GM19395 (cell line): Measurements from ENCODE around the gene HDLBP.
"Not testable (repeated sequence)": the region's sequence is repeated elsewhere in the genome, so short reads cannot be mapped to it uniquely, and the experiment has no call there.

Source experiments
- ATAC-seq: cut with Tn5 transposase; IDR thresholded peaks from one replicate; pipeline ENCODE4 v1.9.1; 2021; ENCODE audit warnings: mild to moderate bottlenecking, moderate library complexity; ENCODE audit not compliant: unreplicated experiment

HDLBP gene

GRCh38 chr2:241199897-241200821 lies 115.3 kb downstream of the HDLBP start:
- ATAC-seq = no peak

DNA sequence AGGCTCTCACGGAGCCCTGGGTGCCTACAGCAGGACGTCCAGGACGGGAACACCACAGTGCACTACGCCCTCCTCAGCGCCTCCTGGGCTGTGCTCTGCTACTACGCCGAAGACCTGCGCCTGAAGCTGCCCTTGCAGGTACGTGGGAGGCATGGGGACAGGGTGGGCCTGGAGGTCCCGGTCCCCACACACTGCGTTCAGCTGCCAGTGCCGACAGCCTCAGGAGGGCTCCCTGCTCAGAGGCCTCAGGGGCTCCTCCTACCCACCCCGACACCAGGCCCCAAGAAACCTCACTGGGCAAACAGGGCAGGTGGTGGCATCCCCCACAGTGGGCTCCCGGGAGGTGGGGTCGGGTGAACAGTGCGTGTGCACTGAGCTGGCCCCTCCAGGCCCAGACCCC lies 116.2 kb downstream of the HDLBP start:
- ATAC-seq = no peak

- no peak for ATAC-seq
Observed at GRCh38 chr2:241198381-241199279, 116.8 kb downstream of the HDLBP start.

GRCh38 chr2:241197947-241198346 lies 117.5 kb downstream of the HDLBP start:
- no peak for ATAC-seq

DNA sequence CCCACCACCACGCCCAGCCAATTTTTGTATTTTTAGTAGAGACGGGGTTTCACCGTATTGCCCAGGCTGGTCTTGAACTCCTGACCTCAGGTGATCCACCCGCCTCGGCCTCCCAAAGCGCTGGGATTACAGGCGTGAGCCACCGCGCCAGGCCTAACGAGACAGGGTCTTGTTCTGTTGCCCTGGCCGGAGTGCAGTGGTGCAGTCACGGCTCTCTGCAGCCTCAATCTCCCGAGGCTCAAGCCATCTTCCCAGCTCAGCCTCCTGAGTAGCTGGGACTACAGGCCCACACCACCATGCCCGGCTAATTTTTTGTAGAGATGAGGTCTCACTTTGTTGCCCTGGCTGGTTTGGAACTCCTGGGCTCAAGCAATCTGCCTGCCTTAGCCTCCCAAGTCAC lies 118.2 kb downstream of the HDLBP start:
- ATAC-seq = not testable (repeated sequence)

DNA sequence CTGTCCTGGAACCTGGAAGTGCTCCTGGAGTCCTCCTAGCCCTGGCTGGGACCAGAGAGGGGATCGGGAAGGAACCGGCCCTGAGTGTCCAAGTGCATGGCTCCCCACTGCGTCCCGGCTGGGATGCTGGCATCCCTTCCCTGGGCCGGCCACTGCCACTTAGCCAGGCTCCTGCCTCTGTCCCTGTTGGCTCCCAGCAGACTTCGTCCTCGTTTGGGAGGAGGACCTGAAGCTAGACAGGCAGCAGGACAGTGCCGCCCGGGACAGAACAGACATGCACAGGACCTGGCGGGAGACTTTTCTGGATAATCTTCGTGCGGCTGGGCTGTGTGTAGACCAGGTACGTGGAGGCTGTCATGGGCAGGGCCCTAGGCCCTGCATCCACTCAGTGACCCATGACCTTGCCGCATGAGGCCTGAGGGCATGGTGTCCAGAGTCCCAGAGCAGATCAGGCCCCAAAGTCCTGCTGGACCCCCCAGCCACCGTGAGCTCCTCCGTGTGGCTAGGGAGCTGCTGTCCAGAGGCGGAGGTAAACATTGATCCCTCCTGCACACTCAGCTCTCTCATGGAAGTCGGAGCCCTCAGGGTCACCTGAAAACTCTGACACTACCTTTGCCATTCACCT lies 119.9 kb downstream of the HDLBP start:
- ATAC-seq = no peak

DNA sequence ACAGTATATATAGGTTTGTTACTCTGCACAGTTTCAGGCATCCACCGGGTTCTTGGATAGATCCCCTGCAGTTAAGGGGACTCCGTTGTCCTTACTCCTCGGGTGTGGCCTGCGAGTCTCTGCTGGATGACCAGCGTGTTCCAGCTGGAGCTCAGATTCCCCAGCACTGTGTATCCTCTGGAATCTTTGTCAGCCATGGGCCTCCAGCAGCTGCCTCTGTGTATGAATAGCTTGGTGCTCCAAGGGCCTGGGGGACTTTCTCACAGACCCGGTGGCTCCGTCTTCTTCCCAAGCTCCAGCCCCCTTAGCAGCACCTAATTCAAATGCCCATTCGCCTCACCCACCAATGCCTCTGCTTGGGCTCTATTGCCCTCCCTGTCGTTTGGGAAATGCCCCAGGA lies 120.7 kb downstream of the HDLBP start:
- ATAC-seq = no peak

GRCh38 chr2:241193271-241193670 lies 122.2 kb downstream of the HDLBP start:
- no peak for ATAC-seq

DNA sequence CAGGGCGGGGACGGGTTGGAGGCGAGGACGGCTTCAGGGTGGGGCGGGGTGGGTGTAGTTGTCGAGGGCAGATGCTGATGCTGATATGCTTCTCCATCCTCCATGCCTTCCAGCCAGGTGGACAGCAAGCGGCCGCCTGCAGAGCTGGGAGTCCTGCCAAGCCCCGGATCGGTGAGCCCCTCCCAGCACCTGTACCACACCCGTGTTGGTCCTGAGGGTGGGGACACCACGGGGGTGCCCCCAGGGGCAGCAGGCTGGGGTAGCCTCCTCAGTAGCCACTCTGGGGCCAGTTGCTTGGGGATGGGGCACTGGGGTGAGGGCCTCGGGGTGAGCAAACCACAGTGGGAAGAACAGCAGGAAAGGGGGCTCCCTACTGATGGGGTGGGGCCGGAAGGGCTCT lies 124.4 kb downstream of the HDLBP start:
- ATAC-seq = no peak

GRCh38 chr2:241190291-241190981 lies 125.0 kb downstream of the HDLBP start:
- ATAC-seq = no peak

GRCh38 chr2:241189856-241190201 lies 125.6 kb downstream of the HDLBP start:
- no peak for ATAC-seq

- ATAC-seq = no peak
Observed at GRCh38 chr2:241189093-241189855, 126.2 kb downstream of the HDLBP start.

DNA sequence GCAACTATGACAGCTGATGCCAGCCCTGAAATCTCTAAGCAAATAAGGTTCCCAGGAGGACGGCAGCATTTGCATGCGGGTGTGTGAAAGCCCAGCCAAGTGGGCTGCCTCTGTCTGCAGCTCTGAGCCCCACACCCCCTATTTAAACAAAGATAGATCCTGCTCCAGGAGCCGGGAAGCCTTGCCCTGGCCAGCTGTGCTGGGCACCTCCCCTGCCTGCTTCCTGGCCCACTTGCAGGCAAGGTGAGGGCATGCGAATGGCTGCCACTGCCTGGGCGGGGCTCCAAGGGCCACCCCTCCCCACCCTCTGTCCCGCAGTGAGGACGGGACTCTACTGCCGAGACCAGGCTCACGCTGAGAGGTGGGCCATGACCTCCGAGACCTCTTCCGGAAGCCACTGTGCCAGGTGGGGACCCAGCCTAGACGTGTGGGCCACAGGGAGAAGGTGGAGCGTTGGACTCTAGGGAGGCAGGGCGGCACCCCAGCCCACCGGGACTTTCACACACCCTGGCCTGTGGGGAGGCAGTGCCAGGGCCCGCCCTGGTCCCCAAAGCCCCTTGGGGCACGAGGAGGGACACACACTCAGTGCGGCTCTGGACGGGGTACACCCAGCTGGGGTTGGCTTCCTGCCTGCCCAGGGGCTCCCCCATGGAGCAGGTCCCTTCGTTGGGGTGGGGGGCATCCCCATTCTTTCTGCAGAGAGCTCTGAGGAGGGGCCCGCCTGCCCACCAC lies 126.9 kb downstream of the HDLBP start, which contains the start of gene ANO7:
Gene ANO7 (plus strand): TSS at position 317 of the 732 bp plus-strand sequence. CDS start 1,387 bp downstream, outside the sequence.
- ATAC-seq = no peak

- no peak for ATAC-seq
Observed at GRCh38 chr2:241187918-241188234, 127.6 kb downstream of the HDLBP start.

DNA sequence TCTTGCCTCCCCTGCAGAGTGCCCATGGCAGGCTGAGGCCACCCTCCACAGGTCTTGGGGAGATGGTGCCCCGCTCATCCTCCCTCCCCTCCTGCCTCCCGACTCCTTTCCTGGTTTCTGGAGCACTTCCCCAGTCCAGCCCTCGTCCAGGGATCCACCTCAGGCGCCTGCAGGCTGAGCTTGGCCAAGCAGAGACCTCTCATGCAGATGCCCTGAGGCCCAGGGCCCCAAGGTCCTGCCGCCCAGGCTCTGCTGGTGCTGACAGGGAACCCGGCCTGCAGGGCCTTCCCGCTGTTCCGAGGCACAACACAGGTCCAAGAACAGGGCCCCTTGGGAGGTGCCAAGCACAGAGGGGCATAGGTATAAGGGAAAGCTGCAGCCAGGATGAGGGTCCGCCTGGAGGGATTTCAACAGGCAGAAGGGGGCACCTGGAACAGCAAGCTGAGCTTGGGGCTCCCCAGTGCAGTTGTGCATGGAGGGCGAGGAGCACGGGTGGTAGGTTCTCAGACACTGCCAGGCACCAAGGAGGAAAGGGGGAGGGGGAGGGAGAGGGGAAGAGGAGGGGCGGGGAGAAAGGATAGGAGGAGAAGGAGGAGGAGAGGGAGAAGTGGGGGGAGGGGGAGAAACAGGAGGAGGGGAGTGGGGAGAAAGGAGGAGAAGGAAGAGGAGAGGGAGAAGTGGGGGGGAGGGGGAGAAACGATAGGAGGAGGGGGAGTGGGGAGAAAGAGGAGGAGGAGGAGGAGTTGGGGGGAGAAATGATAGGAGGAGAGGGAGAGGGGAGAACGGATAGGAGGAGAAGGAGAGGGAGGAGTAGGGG lies 128.2 kb downstream of the HDLBP start:
- no peak for ATAC-seq

GRCh38 chr2:241185961-241186360 lies 129.5 kb downstream of the HDLBP start:
- no peak for ATAC-seq

- no peak for ATAC-seq
Observed at GRCh38 chr2:241184901-241185300, 130.6 kb downstream of the HDLBP start.

GRCh38 chr2:241183221-241183620 lies 132.3 kb downstream of the HDLBP start:
- no peak for ATAC-seq
